Hematopoietic multipotent progenitor cell treated with erythropoietin and hydrocortisone succinate and interleukin-3 and kit ligand, for 6 days (in vitro differentiated cells): ENCODE data around the gene OR52N2.
A peak's percentile ranks its signal among the peaks of the same experiment; 100 is the strongest.

ENCODE experiments used
- DNase-seq: peaks from one replicate; pipeline ENCODE4 v3.0.0-alpha.2; 2015

Gene OR52N2

GRCh38 chr11:5808500-5809121 lies at the start of gene OR52N2:
TSS of gene OR52N2 (plus strand) at chr11:5808924. CDS start at chr11:5820336, 11,412 bp downstream.
- peak; percentile 92 for DNase-seq

GRCh38 chr11:5767056-5767455 lies 41.7 kb upstream of the OR52N2 start:
- no peak for DNase-seq

GRCh38 chr11:5783255-5783654 lies 25.5 kb upstream of the OR52N2 start, which contains the start of gene OR52N5:
TSS of gene OR52N5 (minus strand) at chr11:5783355. CDS start at chr11:5778634, 4,721 bp downstream.
- no peak for DNase-seq

GRCh38 chr11:5791165-5791564 lies 17.6 kb upstream of the OR52N2 start, which contains the start of gene OR52N1:
TSS of gene OR52N1 (minus strand) at chr11:5791265. CDS start at chr11:5788816, 2,449 bp downstream.
- DNase-seq, result no peak

GRCh38 chr11:5796541-5796940 lies 12.2 kb upstream of the OR52N2 start:
- DNase-seq, result no peak

- no peak for DNase-seq
Observed at GRCh38 chr11:5803982-5804381, 4.7 kb upstream of the OR52N2 start.

- peak; percentile 44 for DNase-seq
Observed at GRCh38 chr11:5807580-5807979, 1.1 kb upstream of the OR52N2 start.

GRCh38 chr11:5809122-5809519 lies 397 bp downstream of the OR52N2 start:
- DNase-seq, result peak; percentile 62

GRCh38 chr11:5809905-5810795 lies 1.4 kb downstream of the OR52N2 start:
- DNase-seq, result peak; percentile 92

GRCh38 chr11:5815534-5815933 lies 6.8 kb downstream of the OR52N2 start:
- peak; percentile 58 for DNase-seq

GRCh38 chr11:5818245-5818886 lies 9.6 kb downstream of the OR52N2 start:
- no peak for DNase-seq

- DNase-seq, result no peak
Observed at GRCh38 chr11:5831196-5831829, 22.6 kb downstream of the OR52N2 start.

GRCh38 chr11:5833446-5833845 lies 24.7 kb downstream of the OR52N2 start:
- DNase-seq, result no peak

- DNase-seq, result no peak
Observed at GRCh38 chr11:5837695-5838094, 29.0 kb downstream of the OR52N2 start.

GRCh38 chr11:5841797-5842196 lies 33.1 kb downstream of the OR52N2 start, which contains the start of gene OR52E6:
TSS of gene OR52E6 (minus strand) at chr11:5841897. CDS start at chr11:5841897, 0 bp downstream.
- DNase-seq, result no peak

GRCh38 chr11:5846701-5847100 lies 38.0 kb downstream of the OR52N2 start:
- no peak for DNase-seq

GRCh38 chr11:5847711-5848110 lies 39.0 kb downstream of the OR52N2 start:
- DNase-seq, result peak; percentile 57

- peak; percentile 10 for DNase-seq
Observed at GRCh38 chr11:5851002-5851401, 42.3 kb downstream of the OR52N2 start.

- no peak for DNase-seq
Observed at GRCh38 chr11:5857590-5857989, 48.9 kb downstream of the OR52N2 start, which contains the start of gene OR52E8. TSS of gene OR52E8 (minus strand) at chr11:5857690. CDS start at chr11:5857690, 0 bp downstream.

GRCh38 chr11:5865826-5866225 lies 57.1 kb downstream of the OR52N2 start:
- no peak for DNase-seq
